ENCODE measurements around the gene PLPP1.

GRCh38 chr5:55426455-55426854 lies 108.3 kb downstream of the PLPP1 start:
- TF ChIP-seq CTCF (IDR thresholded peaks at IDR 0.05; ENCODE audit: low read depth, low read length, poor library complexity, severe bottlenecking) (no peak), EZH2phosphoT487 (IDR thresholded peaks at IDR 0.05; ENCODE audit: borderline replicate concordance, low read length) (no peak)
